ENCODE data around the gene OR10H3.

The OR10H3 gene

GRCh38 chr19:15787611-15788155 lies 49.9 kb downstream of the OR10H3 start, which contains the start of gene OR10H5:
Gene OR10H5 (plus strand): TSS chr19:15787661. CDS start chr19:15794049, 6,388 bp downstream.
- TF ChIP-seq CTCF (IDR thresholded peaks at IDR 0.05; ENCODE audit: low read depth, low read length, missing control alignments) = no peak
- H3K4me3 ChIP-seq (replicated peaks; ENCODE audit: low read depth, low read length) = no peak within 1 kb of the TSS
- DNase-seq (ENCODE audit: extremely low read depth, low read depth) = no peak

- no peak overlapping the region for H3K4me3 ChIP-seq (replicated peaks; ENCODE audit: low read depth, low read length)
- no peak for DNase-seq (ENCODE audit: extremely low read depth, low read depth)
- no peak for TF ChIP-seq CTCF (IDR thresholded peaks at IDR 0.05; ENCODE audit: low read depth, low read length, missing control alignments)
These were observed 50.9 kb downstream of the OR10H3 start for GRCh38 chr19:15788594-15789270.

- no peak overlapping the region for H3K4me3 ChIP-seq (replicated peaks; ENCODE audit: low read depth, low read length)
- no peak for TF ChIP-seq CTCF (IDR thresholded peaks at IDR 0.05; ENCODE audit: low read depth, low read length, missing control alignments)
- DNase-seq (ENCODE audit: extremely low read depth, low read depth) = no peak
These were observed 52.3 kb downstream of the OR10H3 start for GRCh38 chr19:15790096-15790495.
